Fibroblast of peridontal ligament (primary cell): ENCODE results near the gene USO1.

Experiments
- DNase-seq: peaks from one replicate; pipeline ENCODE4 v3.0.0-alpha.2; 2010; ENCODE audit errors: extremely low read depth

USO1 gene

GRCh38 chr4:75843596-75843995 lies 119.2 kb downstream of the USO1 start:
- no peak for DNase-seq

- peak; percentile 98 for DNase-seq
Observed at GRCh38 chr4:75844151-75844662, 119.8 kb downstream of the USO1 start.

GRCh38 chr4:75845992-75846391 lies 121.6 kb downstream of the USO1 start:
- no peak for DNase-seq

GRCh38 chr4:75848171-75848760 lies 123.9 kb downstream of the USO1 start:
- peak; percentile 94 for DNase-seq

- peak; percentile 14 for DNase-seq
Observed at GRCh38 chr4:75848891-75849290, 124.5 kb downstream of the USO1 start.

GRCh38 chr4:75849461-75849860 lies 125.1 kb downstream of the USO1 start:
- no peak for DNase-seq

- DNase-seq, result no peak
Observed at GRCh38 chr4:75858721-75859120, 134.3 kb downstream of the USO1 start.

GRCh38 chr4:75860606-75861005 lies 136.2 kb downstream of the USO1 start:
- DNase-seq, result no peak
